CMK (cell line): Measurements from ENCODE around the gene APLF.
"Not testable (repeated sequence)": the region's sequence is repeated elsewhere in the genome, so short reads cannot be mapped to it uniquely, and the experiment has no call there.

Experiments
- DNase-seq: peaks from one replicate; pipeline ENCODE4 v3.0.0-alpha.2; 2010; ENCODE audit warnings: low read depth

Gene APLF

DNA sequence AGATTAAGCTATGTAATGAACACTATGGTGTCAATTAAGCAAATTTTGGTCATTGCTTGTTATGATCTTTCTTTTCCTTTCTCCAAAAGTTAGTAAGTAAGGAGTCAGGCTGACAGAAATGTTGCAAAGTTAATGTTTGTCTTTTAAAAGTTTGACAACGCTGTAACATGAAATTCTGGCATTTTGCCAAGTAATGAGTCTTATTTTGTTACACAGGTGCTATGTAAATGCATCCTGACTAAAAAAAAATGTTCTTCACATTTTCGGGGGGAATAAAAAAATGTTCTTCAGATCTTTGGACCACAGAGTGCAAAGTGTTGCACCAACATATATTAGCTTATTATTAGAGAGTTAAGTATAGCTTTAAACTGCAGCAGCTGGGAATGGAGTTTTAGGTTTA lies 121.2 kb downstream of the APLF start:
- no peak for DNase-seq

DNA sequence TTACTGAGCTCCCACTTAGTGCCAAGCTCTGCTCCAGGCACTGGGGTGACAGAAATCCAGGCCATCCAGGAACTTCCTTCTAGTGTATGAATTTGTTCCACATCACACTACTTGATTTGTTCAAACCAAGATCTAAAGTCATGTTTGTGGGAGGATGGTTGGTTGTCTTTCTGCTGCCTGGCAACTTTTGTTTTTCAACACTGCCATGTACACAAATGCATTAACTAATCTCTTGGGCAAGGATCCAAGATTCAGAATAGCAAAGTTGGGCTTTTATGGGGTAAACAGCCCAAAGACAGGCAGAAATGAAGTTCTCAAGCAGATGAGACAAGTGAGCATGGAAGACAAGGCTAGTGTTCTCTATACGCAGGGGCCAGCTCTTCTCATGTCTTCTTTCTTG lies 122.6 kb downstream of the APLF start:
- no peak for DNase-seq

DNA sequence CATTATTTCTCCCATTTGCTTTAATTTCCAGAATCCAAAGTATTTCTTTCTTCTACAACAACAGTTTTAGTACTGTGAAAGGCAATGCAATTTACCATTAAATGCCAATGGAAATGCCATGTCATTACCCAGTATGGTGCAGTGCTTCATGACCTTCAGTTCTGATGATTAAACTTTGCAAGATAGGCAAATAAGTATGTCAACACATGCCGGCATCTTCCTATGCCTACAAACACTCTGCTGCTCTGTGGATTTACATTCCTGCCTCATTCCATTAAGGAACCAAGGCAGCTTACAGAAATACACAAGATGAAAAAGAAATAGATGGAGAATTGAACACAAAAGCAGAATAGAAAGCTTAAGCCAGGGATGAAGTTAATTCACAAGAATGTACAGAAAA lies 123.3 kb downstream of the APLF start:
- DNase-seq: no peak

DNA sequence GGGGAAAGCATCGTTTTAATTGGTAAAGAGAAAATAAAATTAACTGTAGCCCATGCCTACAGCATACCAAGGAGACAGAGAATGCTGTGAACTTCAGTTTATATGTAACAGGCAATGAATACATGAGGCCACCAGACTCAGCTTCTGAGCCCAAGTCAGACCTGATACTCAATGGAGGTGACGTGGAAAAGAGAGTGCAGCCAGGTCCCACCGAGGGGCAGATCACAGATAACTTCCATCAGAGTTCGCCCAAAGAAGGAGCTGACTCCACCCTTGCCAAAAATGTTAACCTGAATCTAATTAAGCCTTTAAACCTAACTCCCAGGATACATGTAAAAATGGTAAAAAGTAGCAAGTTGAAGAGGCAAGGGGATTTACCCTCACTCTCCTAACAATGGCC lies 123.8 kb downstream of the APLF start:
- no peak for DNase-seq

DNA sequence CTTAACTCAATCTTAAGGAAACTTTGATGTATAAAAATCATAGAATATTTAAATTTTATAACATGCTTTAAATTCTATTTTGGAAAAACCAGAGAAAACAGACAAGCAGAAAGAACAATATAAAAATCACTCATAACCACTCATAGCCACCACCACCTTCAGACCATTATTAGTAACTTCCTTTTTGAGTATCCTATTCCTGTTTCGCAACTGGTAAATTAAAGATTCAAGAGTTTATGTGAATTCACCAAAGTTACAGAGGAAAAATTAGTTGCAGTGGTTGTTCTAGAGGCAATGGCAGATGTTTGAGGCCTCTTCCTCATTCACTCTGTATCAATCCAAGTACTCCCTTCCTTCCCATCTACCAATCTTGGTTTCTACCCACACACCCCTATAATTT lies 126.7 kb downstream of the APLF start:
- peak; percentile 38 for DNase-seq

DNA sequence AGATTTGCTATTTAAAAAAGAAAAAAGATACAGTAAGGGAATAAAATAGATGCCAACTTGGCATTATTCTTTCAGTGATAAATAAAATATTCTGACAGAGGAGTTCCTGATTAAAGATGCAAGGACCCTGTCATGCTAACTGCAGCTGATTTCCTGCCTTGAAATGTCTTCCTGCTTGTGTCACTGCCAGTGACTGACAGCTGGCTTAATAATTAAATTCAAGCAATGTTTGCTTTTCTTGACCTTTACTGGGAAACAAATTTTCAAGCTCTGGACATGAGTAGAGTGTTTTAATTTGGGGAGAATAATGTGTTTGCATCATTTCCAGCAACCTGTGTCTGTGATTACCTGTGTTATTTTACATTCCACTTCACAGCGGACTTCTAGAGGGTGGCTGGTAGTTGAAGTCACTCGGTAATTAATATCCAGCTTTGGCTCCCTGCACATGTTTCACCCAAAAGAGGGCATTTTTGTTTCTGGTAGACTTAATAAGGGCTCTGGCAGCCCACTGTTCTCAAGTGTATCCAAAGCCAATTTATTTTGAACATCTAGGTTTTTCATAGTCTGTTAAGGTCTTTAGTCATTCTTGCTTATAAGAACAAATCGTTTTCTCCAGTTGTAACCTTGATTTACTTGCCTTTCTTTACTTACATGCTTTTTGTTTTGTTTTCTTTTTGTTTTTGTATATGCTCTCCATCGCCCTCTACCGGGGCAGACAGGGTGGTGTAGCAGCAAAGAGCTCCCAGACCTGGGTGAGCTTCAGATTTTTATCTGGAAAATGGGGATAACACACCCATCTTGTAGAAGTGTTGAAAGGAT lies 127.5 kb downstream of the APLF start:
- DNase-seq: peak; percentile 29

DNA sequence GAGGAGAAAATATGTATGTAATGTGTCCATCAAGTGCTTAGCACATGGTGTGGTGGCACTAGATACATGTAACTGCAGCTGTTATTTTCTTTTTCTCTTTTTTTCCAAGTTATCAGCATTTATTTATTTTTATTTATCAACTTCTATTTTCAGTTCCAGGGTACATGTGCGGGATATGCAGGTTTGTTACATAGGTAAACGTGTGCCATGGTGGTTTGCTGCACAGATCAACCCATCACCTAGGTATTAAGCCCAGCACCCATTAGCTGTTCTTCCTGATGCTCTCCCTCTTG lies 128.1 kb downstream of the APLF start:
- DNase-seq: not testable (repeated sequence)

DNA sequence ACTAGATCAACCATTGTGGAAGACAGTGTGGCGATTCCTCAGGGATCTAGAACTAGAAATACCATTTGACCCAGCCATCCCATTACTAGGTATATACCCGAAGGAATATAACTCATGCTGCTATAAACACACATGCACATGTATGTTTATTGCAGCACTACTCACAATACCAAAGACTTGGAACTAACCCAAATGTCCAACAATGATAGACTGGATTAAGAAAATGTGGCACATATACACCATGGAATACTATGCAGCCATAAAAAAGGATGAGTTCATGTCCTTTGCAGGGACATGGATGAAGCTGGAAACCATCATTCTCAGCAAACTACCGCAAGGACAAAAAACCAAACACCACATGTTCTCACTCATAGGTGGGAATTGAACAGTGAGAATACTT lies 133.1 kb downstream of the APLF start:
- DNase-seq: not testable (repeated sequence)

DNA sequence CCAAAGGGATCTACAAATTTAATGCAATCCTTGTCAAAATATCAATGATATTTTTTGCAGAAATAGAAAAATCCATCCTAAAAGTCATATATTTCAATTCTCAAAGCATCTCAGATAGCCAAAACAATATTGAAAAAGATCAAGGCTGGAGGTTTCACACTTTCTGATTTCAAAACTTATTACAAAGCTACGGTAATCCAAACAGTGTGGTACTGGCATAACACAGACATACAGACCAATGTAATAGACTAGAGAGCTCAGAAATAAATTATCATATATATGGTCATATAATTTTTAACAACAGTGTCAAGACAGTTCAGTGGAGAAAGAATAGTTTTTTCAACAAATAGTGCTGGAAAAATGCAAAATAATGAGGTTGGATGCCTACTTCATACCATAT lies 135.7 kb downstream of the APLF start:
- DNase-seq: no peak

DNA sequence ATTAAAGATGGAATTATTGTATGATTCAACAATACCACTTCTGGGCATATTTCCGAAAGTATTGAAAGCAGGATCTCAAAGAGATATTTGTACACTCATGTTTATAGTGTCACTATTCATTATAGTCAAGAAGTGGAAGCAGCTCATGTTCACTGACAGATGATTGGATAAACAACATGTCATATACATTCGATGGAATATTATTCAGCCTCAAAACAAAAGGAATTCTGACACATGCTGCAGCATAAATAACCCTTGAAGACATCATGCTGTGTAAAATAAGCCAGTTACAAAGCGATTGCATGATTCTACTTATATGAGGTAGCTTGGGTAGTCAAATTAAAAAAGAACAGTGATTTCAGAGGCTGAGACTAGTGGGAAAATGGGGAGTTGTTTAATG lies 136.7 kb downstream of the APLF start:
- no peak for DNase-seq

DNA sequence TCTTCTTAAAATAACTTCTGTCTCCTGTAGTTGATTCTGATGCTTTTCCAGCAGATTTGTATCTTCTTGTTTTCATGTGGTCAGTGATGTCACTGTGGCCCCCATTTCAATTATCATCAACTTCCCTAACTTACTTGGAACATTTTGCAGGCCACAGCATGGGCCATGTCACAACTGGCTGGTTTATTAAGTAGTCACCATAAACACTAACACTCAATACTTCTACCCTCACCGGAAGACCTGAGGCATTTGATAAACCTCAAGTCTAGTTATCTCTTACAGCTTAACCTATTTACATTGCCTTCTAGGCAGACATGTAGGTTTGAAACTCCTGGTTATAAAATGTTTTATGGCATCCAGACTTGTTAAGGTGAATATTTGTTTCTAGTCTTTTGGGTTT lies 138.6 kb downstream of the APLF start:
- peak; percentile 87 for DNase-seq

DNA sequence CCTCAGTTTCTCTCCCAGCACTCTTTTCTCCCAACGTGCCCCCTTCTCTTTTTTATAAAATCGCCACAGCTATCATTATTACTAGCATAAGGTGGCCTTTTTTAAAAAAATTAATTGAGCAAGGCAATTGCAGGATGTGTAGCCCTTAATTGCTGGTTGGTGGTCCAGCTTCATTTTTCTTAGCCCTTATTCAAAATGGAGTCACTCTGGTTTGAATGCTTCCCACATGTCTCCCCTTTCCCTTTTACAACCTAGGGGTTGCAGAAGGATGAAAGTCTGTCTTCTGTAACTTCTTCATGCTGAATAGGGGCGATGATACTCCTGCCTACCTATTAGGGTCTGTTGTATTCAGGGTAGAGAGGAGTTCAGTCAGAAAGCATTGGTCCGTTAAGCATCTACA lies 139.4 kb downstream of the APLF start:
- DNase-seq: no peak

DNA sequence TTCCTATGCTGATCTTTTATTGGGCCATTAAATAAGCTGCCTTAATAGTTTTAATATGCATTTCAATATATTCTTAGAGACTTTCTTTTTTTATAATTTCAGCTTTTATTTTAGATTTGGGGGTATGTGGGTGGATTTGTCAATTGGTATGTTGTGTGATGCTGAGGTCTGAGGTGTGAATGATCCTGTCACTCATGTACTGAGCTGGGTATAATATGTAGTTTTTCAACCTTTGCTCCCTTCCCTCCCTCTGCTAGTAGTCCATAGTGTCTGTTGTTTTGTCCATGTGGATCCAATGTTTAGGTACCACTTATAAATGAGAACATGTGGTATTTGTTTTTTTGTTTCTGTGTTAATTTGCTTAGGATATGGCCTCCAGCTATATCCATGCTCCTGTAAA lies 140.5 kb downstream of the APLF start:
- DNase-seq: no peak

DNA sequence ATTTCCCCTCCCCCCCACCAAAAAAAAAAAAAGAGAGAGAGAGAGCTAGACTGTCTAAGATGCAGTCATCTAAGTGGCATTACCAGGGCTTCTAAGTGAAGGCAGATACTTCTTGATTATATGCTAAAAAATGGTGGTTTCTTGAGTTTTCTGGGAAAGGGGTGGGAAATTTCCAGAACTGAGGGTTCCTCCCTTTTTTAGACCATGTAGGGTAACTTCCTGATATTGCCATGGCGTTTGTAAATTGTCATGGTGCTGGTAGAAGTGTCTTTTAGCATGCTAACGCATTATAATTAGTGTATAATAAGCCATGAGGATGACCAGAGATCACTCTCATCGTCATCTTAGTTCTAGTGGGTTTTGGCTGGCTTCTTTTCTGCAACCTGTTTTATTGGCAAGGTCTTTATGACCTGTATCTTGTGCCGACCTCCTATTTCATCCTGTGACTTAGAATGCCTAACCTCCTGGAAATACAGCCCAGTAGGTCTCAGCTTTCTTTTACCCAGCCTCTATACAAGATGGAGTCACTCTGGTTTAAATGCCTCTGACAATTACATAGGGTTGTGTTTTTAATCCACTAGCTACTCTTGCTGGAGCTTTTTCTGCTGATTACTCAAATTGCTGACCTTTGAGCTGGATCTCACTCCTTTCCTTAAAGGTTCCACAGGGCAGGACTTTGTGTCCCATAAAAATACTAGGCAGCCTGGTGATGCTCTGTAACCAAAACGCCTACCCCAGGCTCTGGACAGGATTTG lies 145.6 kb downstream of the APLF start:
- DNase-seq: no peak

DNA sequence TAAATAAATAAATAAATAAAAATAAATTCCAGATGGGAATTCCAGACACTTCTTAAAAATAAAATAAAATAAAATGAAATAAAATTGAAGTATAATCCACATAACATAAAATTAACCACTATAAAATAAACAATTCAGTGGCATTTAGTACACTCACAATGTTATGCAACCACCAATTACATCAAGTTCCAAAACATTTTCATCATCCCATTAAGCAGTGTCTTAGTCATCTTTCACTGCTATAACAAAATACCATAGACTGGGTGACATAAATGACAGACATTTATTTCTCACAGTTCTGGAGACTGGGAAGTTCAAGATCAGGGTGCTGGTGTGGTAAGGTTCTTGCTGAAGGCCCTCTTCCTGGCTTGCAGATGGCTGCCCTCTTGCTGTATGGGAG lies 153.4 kb downstream of the APLF start:
- DNase-seq: no peak

DNA sequence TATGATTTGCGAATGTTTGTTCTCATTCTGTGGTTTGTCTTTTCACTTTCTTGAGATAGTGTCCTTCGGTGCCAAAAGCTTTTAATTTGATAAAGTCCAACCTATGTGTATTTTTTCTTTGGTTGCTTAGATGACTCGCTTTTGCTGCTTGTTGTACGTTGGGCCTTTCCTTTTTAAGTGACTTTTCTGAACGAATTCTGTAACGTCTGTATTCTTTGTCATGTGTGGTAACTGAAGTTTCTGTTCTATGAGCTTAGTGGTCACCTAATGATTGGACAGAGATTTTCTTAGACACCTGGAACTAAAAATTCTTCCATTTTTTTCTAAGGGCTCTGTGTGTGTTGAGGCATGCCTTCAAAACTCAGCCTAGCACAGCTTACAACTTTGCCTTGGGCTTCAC lies 156.4 kb downstream of the APLF start:
- no peak for DNase-seq

DNA sequence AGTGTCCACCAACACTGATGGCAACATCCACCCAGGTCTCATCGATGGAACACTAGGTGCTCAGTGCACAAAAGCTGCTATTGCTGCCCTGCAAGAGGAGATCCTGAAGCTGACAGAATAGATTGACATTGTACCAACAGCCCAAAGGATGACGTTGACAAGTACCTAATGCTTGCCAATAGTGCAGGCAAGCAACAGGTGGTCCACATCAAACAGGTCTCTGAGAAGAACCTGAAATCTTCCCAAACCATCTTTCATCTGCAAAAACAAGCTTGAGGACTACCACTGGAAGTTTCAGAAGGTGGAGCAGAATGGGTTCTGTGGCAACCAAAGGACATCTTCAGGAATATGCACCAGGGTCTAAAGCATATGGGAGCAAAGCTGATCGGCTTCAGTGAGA lies 160.2 kb downstream of the APLF start:
- no peak for DNase-seq
